CD4-positive, alpha-beta T cell treated with Interferon gamma for 1 hour (primary cell): ENCODE results near the gene CRK.
"Not testable (repeated sequence)": the region's sequence is repeated elsewhere in the genome, so short reads cannot be mapped to it uniquely, and the experiment has no call there.

Experiments used
- DNase-seq: peaks from one replicate; pipeline ENCODE4 v3.0.0-alpha.2; 2020

The CRK gene

GRCh38 chr17:1462164-1463112 lies 6.4 kb upstream of the CRK start:
- no peak for DNase-seq

GRCh38 chr17:1461198-1461944 lies 5.3 kb upstream of the CRK start:
- DNase-seq: peak; percentile 32

GRCh38 chr17:1460233-1460632 lies 4.2 kb upstream of the CRK start:
- DNase-seq: no peak

GRCh38 chr17:1455291-1455796 lies 688 bp downstream of the CRK start:
- DNase-seq: peak; percentile 31

GRCh38 chr17:1454541-1454940 lies 1.5 kb downstream of the CRK start:
- DNase-seq: no peak

GRCh38 chr17:1453694-1454093 lies 2.3 kb downstream of the CRK start:
- DNase-seq: not testable (repeated sequence)

GRCh38 chr17:1452836-1453235 lies 3.2 kb downstream of the CRK start:
- no peak for DNase-seq

GRCh38 chr17:1450261-1450660 lies 5.8 kb downstream of the CRK start:
- DNase-seq: not testable (repeated sequence)

GRCh38 chr17:1449412-1449967 lies 6.5 kb downstream of the CRK start:
- no peak for DNase-seq

- no peak for DNase-seq
These were observed 9.0 kb downstream of the CRK start for GRCh38 chr17:1447052-1447451.

GRCh38 chr17:1446201-1446600 lies 9.8 kb downstream of the CRK start:
- DNase-seq: no peak

GRCh38 chr17:1445695-1446094 lies 10.3 kb downstream of the CRK start:
- not testable (repeated sequence) for DNase-seq

GRCh38 chr17:1442721-1443120 lies 13.3 kb downstream of the CRK start:
- not testable (repeated sequence) for DNase-seq

GRCh38 chr17:1442187-1442586 lies 13.8 kb downstream of the CRK start:
- DNase-seq: no peak

- no peak for DNase-seq
These were observed 15.1 kb downstream of the CRK start for GRCh38 chr17:1440921-1441320.

GRCh38 chr17:1438593-1439083 lies 17.4 kb downstream of the CRK start:
- no peak for DNase-seq

GRCh38 chr17:1435326-1435725 lies 20.7 kb downstream of the CRK start:
- no peak for DNase-seq

GRCh38 chr17:1434150-1434549 lies 21.9 kb downstream of the CRK start:
- DNase-seq: no peak

- DNase-seq: no peak
These were observed 24.4 kb downstream of the CRK start for GRCh38 chr17:1431631-1432104.

GRCh38 chr17:1423456-1424135 lies 32.4 kb downstream of the CRK start:
- no peak for DNase-seq

- no peak for DNase-seq
These were observed 33.1 kb downstream of the CRK start for GRCh38 chr17:1422885-1423284.

GRCh38 chr17:1421470-1421869 lies 34.6 kb downstream of the CRK start:
- no peak for DNase-seq

GRCh38 chr17:1420981-1421380 lies 35.1 kb downstream of the CRK start:
- DNase-seq: no peak
